HEK293 (cell line): ENCODE data around the gene AGRN.

Experiments used
- OSR2 ChIP-seq: fragments of 450-650 bp; formaldehyde crosslinking; IDR thresholded peaks from 2 replicates; pipeline ENCODE4 v1.5.1; 2016; ENCODE audit warnings: missing biosample characterization, missing genetic modification characterization
- OVOL3 ChIP-seq: fragments of 450-650 bp; formaldehyde crosslinking; IDR thresholded peaks from 2 replicates; pipeline ENCODE4 v1.5.1; 2016; ENCODE audit warnings: missing biosample characterization, missing genetic modification characterization
- PRDM1 ChIP-seq: fragments of 450-650 bp; formaldehyde crosslinking; IDR thresholded peaks from 2 replicates; pipeline ENCODE4; 2016; ENCODE audit warnings: missing biosample characterization, missing genetic modification characterization
- SALL2 ChIP-seq: fragments of 450-650 bp; formaldehyde crosslinking; IDR thresholded peaks from 2 replicates; pipeline ENCODE4 v1.5.0; 2017; ENCODE audit warnings: missing biosample characterization, mild to moderate bottlenecking, missing genetic modification characterization, borderline replicate concordance
- ZBTB17 ChIP-seq: fragments of 450-650 bp; formaldehyde crosslinking; IDR thresholded peaks from 2 replicates; pipeline ENCODE4 v1.5.1; 2016; ENCODE audit warnings: missing biosample characterization, missing genetic modification characterization
- ZBTB20 ChIP-seq: fragments of 450-650 bp; formaldehyde crosslinking; IDR thresholded peaks from 2 replicates; pipeline ENCODE4 v1.5.1; 2016; ENCODE audit warnings: missing biosample characterization, missing genetic modification characterization
- ZEB2 ChIP-seq: fragments of 450-650 bp; formaldehyde crosslinking; IDR thresholded peaks from 2 replicates; pipeline ENCODE4 v1.5.1; 2016; ENCODE audit warnings: missing biosample characterization, missing genetic modification characterization
- ZNF544 ChIP-seq: fragments of 450-650 bp; formaldehyde crosslinking; IDR thresholded peaks from 2 replicates; pipeline ENCODE4 v1.5.0; 2017; ENCODE audit warnings: missing biosample characterization, missing genetic modification characterization
- TF ChIP-seq, protein P1 (sequence below): fragments of 450-650 bp; formaldehyde crosslinking; IDR thresholded peaks from 2 replicates; pipeline ENCODE4 v1.5.1; 2016; ENCODE audit warnings: missing biosample characterization, missing genetic modification characterization
- TF ChIP-seq, protein P2 (sequence below): fragments of 450-650 bp; formaldehyde crosslinking; IDR thresholded peaks from 2 replicates; pipeline ENCODE4 v1.5.1; 2016; ENCODE audit warnings: missing biosample characterization, missing genetic modification characterization
- TF ChIP-seq, protein P3 (sequence below): fragments of 450-650 bp; formaldehyde crosslinking; IDR thresholded peaks from 2 replicates; pipeline ENCODE4 v1.5.1; 2016; ENCODE audit warnings: missing biosample characterization, missing genetic modification characterization

DNA sequence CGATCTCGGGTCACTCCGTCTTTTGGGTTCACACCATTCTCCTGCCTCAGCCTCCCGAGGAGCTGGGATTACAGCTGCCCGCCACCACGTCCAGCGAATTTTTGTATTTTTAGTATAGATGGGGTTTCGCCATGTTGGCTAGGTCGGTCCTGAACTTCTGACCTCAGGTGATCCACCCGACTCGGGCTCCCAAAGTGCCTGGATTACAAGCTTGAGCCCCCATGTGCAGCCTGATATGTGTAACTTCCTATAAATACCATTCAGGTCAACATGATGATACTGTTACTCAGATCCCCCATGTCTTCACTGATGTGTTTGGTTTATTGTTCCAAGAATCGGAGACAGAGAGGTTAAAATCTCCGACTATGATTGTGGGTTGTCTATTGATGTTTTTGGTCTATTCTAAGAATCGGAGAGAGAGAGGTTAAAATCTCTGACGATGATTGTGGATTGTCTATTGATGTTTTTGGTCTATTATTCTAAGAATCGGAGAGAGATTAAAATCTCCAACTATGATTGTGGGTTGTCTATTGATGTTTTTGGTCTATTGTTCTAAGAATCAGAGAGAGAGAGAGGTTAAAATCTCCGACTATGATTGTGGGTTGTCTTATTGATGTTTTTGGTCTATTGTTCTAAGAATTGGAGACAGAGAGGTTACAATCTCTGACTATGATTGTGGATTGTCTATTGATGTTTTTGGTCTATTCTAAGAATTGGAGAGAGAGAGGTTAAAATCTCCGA is 78.9 kb downstream of the AGRN start:
- no peak for TF ChIP-seq SALL2 (tag by site-specific recombination)
- TF ChIP-seq, protein P1, sequence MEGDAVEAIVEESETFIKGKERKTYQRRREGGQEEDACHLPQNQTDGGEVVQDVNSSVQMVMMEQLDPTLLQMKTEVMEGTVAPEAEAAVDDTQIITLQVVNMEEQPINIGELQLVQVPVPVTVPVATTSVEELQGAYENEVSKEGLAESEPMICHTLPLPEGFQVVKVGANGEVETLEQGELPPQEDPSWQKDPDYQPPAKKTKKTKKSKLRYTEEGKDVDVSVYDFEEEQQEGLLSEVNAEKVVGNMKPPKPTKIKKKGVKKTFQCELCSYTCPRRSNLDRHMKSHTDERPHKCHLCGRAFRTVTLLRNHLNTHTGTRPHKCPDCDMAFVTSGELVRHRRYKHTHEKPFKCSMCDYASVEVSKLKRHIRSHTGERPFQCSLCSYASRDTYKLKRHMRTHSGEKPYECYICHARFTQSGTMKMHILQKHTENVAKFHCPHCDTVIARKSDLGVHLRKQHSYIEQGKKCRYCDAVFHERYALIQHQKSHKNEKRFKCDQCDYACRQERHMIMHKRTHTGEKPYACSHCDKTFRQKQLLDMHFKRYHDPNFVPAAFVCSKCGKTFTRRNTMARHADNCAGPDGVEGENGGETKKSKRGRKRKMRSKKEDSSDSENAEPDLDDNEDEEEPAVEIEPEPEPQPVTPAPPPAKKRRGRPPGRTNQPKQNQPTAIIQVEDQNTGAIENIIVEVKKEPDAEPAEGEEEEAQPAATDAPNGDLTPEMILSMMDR (tag by site-specific recombination) = no peak
- TF ChIP-seq ZEB2 = no peak
- no peak for TF ChIP-seq OVOL3
- TF ChIP-seq PRDM1 = no peak
- TF ChIP-seq, protein P2, sequence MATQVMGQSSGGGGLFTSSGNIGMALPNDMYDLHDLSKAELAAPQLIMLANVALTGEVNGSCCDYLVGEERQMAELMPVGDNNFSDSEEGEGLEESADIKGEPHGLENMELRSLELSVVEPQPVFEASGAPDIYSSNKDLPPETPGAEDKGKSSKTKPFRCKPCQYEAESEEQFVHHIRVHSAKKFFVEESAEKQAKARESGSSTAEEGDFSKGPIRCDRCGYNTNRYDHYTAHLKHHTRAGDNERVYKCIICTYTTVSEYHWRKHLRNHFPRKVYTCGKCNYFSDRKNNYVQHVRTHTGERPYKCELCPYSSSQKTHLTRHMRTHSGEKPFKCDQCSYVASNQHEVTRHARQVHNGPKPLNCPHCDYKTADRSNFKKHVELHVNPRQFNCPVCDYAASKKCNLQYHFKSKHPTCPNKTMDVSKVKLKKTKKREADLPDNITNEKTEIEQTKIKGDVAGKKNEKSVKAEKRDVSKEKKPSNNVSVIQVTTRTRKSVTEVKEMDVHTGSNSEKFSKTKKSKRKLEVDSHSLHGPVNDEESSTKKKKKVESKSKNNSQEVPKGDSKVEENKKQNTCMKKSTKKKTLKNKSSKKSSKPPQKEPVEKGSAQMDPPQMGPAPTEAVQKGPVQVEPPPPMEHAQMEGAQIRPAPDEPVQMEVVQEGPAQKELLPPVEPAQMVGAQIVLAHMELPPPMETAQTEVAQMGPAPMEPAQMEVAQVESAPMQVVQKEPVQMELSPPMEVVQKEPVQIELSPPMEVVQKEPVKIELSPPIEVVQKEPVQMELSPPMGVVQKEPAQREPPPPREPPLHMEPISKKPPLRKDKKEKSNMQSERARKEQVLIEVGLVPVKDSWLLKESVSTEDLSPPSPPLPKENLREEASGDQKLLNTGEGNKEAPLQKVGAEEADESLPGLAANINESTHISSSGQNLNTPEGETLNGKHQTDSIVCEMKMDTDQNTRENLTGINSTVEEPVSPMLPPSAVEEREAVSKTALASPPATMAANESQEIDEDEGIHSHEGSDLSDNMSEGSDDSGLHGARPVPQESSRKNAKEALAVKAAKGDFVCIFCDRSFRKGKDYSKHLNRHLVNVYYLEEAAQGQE (tag by site-specific recombination) = no peak
- no peak for TF ChIP-seq OSR2 (tag by site-specific recombination)
- TF ChIP-seq, protein P3, sequence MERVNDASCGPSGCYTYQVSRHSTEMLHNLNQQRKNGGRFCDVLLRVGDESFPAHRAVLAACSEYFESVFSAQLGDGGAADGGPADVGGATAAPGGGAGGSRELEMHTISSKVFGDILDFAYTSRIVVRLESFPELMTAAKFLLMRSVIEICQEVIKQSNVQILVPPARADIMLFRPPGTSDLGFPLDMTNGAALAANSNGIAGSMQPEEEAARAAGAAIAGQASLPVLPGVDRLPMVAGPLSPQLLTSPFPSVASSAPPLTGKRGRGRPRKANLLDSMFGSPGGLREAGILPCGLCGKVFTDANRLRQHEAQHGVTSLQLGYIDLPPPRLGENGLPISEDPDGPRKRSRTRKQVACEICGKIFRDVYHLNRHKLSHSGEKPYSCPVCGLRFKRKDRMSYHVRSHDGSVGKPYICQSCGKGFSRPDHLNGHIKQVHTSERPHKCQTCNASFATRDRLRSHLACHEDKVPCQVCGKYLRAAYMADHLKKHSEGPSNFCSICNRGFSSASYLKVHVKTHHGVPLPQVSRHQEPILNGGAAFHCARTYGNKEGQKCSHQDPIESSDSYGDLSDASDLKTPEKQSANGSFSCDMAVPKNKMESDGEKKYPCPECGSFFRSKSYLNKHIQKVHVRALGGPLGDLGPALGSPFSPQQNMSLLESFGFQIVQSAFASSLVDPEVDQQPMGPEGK (tag by site-specific recombination) = no peak
- TF ChIP-seq ZNF544 = no peak
- no peak for TF ChIP-seq ZBTB17
- TF ChIP-seq ZBTB20 = no peak
